Esophagus squamous epithelium (tissue), 5 donors: ENCODE measurements around the gene DLG2. TPM values are rescaled to one million over a fixed set of nuclear protein-coding genes. Genes with fewer than 3 reads are reported as not detected.

ENCODE experiments used
- DNase-seq: peaks from one replicate; lab custom pipeline; 2025; lab: John Stamatoyannopoulos, UW
- H3K27ac ChIP-seq, 4 donors: fragments of 200-600 bp; sonication (generic); one replicate each; pipeline ENCODE4 v1.5.1; 2016 to 2019; ENCODE audit warnings: mild to moderate bottlenecking in 1 of 4
- H3K27me3 ChIP-seq, 4 donors: fragments of 200-600 bp; sonication (generic); 1 replicate in 3 of 4; 2 replicates in 1 of 4; pipeline versions ENCODE4 v1.5.1 to v1.6.0; 2017 to 2021; ENCODE audit warnings: antibody characterized with exemption in 1 of 4
- H3K36me3 ChIP-seq, 3 donors: fragments of 200-600 bp; sonication (generic); one replicate each; pipeline ENCODE4 v1.5.1; 2016 to 2019
- H3K4me1 ChIP-seq, 3 donors: fragments of 200-600 bp; sonication (generic); one replicate each; pipeline ENCODE4 v1.5.1; 2017 to 2019
- H3K4me3 ChIP-seq, 4 donors: fragments of 200-600 bp; sonication (generic); 1 replicate in 3 of 4; 2 replicates in 1 of 4; pipeline ENCODE4 v1.5.1; 2016 to 2019; ENCODE audit warnings: mild to moderate bottlenecking in 2 of 4, moderate library complexity in 1 of 4
- H3K9me3 ChIP-seq, 3 donors: fragments of 200-600 bp; sonication (generic); one replicate each; pipeline ENCODE4 v1.5.1; 2016 to 2019
- CTCF ChIP-seq, 6 experiments: fragments of 450-650 bp in 4 of 6; fragments of 200-600 bp in 2 of 6; sonication (generic) in 2 of 6; IDR thresholded peaks; one replicate each; pipeline ENCODE4 v1.5.1; 2016 to 2019; ENCODE audit warnings: antibody characterized with exemption in 6 of 6, mild to moderate bottlenecking in 4 of 6, moderate library complexity in 4 of 6
- POLR2A ChIP-seq, 4 donors: fragments of 450-650 bp; IDR thresholded peaks; one replicate each; pipeline ENCODE4 v1.6.1; 2017; ENCODE audit warnings: antibody characterized with exemption in 4 of 4, mild to moderate bottlenecking in 4 of 4, moderate library complexity in 3 of 4
- WGBS, 2 donors: methylation state at CpG; one replicate each; pipeline ENCODE4 v1.1.5; 2018; 5-methylcytosine and 5-hydroxymethylcytosine counted together
- intact Hi-C: fragments of 100-400 bp; cut with DNase I; formaldehyde crosslinking; loops from one replicate; pipeline ENCODE4 v1.15.0; 2022
- total RNA-seq, 4 donors: library from RNA; depleted of rRNA; stranded (reverse); fragments of >200 nt; gene quantifications; one replicate each; pipeline ENCODE4 v1.1.0, GENCODE V29; 2016
- donor health status: DM: yes; HTN: yes; CAD: no.

The DLG2 gene
- total RNA-seq, 4 donors from 2014 or later: 2.9 to 27.7 (median 12.6) TPM

GRCh38 chr11:84526250-84526649 is 1100.9 kb downstream of the DLG2 start:
- Histone ChIP-seq H3K4me3 (no peak overlapping the region), H3K27ac (no peak overlapping the region), H3K4me1 (no peaks in the 10 kb centered on the region), H3K27me3 (no peaks in the 10 kb centered on the region), H3K36me3 (no peaks in the 10 kb centered on the region), H3K9me3 (no peaks in the 10 kb centered on the region)
- DNase-seq: no peak
- intact Hi-C loops: no loop called here
- TF ChIP-seq CTCF (IDR thresholded peaks at IDR 0.05): no peak

- Histone ChIP-seq H3K27me3 (no peaks in the 10 kb centered on the region), H3K4me1 (no peaks in the 10 kb centered on the region), H3K36me3 (no peaks in the 10 kb centered on the region), H3K9me3 (no peaks in the 10 kb centered on the region), H3K4me3 (no peak overlapping the region), H3K27ac (no peak overlapping the region)
- 39 to 63% methylated on average over 3 of the region's 3 CpGs for WGBS, 2 donors
- no peak for DNase-seq
- TF ChIP-seq CTCF (IDR thresholded peaks at IDR 0.05): peak; percentile 6 to 39 (median 13)
- no peak for TF ChIP-seq POLR2A (IDR thresholded peaks at IDR 0.05)
- intact Hi-C loops: no loop called here
Observed at GRCh38 chr11:84524422-84525051, 1102.6 kb downstream of the DLG2 start.

- no peak for DNase-seq
- Histone ChIP-seq H3K36me3 (no peaks in the 10 kb centered on the region), H3K4me3 (no peak overlapping the region), H3K27me3 (no peaks in the 10 kb centered on the region), H3K4me1 (no peaks in the 10 kb centered on the region), H3K9me3 (no peaks in the 10 kb centered on the region), H3K27ac (no peak overlapping the region)
- intact Hi-C loops: no loop called here
- TF ChIP-seq POLR2A (IDR thresholded peaks at IDR 0.05) (no peak), CTCF (IDR thresholded peaks at IDR 0.05) (no peak)
Observed at GRCh38 chr11:84522331-84522730, 1104.8 kb downstream of the DLG2 start.

GRCh38 chr11:84518631-84519183 is 1108.4 kb downstream of the DLG2 start:
- no peaks in the 10 kb centered on the region for H3K36me3 ChIP-seq
- no peak for DNase-seq
- intact Hi-C loops: no loop called here
- H3K9me3 ChIP-seq: no peaks in the 10 kb centered on the region
- no peaks in the 10 kb centered on the region for H3K27me3 ChIP-seq
- no peak overlapping the region for H3K4me3 ChIP-seq
- H3K27ac ChIP-seq: no peak overlapping the region
- TF ChIP-seq CTCF (IDR thresholded peaks at IDR 0.05): no peak
- TF ChIP-seq POLR2A (IDR thresholded peaks at IDR 0.05): no peak
- no peaks in the 10 kb centered on the region for H3K4me1 ChIP-seq
- WGBS, 2 donors: 42 to 62% methylated on average over 2 of the region's 2 CpGs

GRCh38 chr11:84514436-84514835 is 1112.7 kb downstream of the DLG2 start:
- no peaks in the 10 kb centered on the region for H3K9me3 ChIP-seq
- TF ChIP-seq CTCF (IDR thresholded peaks at IDR 0.05): no peak
- no peak for TF ChIP-seq POLR2A (IDR thresholded peaks at IDR 0.05)
- H3K36me3 ChIP-seq: no peaks in the 10 kb centered on the region
- H3K27me3 ChIP-seq: no peaks in the 10 kb centered on the region
- intact Hi-C loops: no loop called here
- H3K4me3 ChIP-seq: no peak overlapping the region
- no peak overlapping the region for H3K27ac ChIP-seq
- H3K4me1 ChIP-seq: no peaks in the 10 kb centered on the region
- 73 to 75% methylated on average over 1 of the region's 1 CpG for WGBS, 2 donors
- no peak for DNase-seq
